Measurements from ENCODE around the gene RHOH.

GRCh38 chr4:40150932-40151331 is 45.9 kb upstream of the RHOH start:
- TF ChIP-seq EZH2 (IDR thresholded peaks at IDR 0.05; ENCODE audit: insufficient read depth, poor library complexity, severe bottlenecking) (no peak), EZH2phosphoT487 (IDR thresholded peaks at IDR 0.05; ENCODE audit: insufficient read depth, low read depth) (no peak)

All from GM23248 (cell line).